ENCODE results near the gene LILRA5. TPM values are rescaled to one million over a fixed set of nuclear protein-coding genes. Genes with fewer than 3 reads are reported as not detected.

Gene LILRA5
- total and polyA plus RNA-seq, 9 donors: 0.33 to 4.6 (median 0.82) TPM; not detected in 1

GRCh38 chr19:54315956-54316355 lies 3.0 kb upstream of the LILRA5 start:
- H3K27me3 ChIP-seq: no peaks in the 10 kb centered on the region
- TF ChIP-seq CTCF (IDR thresholded peaks at IDR 0.05): no peak
- intact Hi-C loops (cut with DNase I): loop anchor here in 1 of 4 donors (1.0 kb wide), 1 partner anchor 28 kb away; no protein-coding TSS in a partner anchor

GRCh38 chr19:54312011-54312410 lies 955 bp downstream of the LILRA5 start:
- WGBS, 3 donors: 53 to 70% (median 63%) methylated on average over 5 to 6 of the region's 6 CpGs
- Histone ChIP-seq H3K27ac (no peak overlapping the region), H3K27me3 (no peaks in the 10 kb centered on the region), H3K9me3 (no peaks in the 10 kb centered on the region), H3K4me3 (no peak overlapping the region), H3K4me1 (ENCODE audit: insufficient read depth) (no peaks in the 10 kb centered on the region), H3K36me3 (no peaks in the 10 kb centered on the region)
- TF ChIP-seq EP300 (IDR thresholded peaks at IDR 0.05) (no peak), CTCF (IDR thresholded peaks at IDR 0.05) (no peak), POLR2A (IDR thresholded peaks at IDR 0.05) (no peak)
- intact Hi-C loops (cut with DNase I): no loop called here
- no peak for DNase-seq

More at GRCh38 chr19:54315956-54316355, 3.0 kb upstream of the LILRA5 start:
- no peaks in the 10 kb centered on the region for H3K9me3 ChIP-seq
- H3K4me3 ChIP-seq: no peak overlapping the region
- WGBS, 3 donors: 74 to 83% (median 76%) methylated on average over 10 of the region's 10 CpGs
- no peaks in the 10 kb centered on the region for H3K36me3 ChIP-seq
- H3K4me1 ChIP-seq (ENCODE audit: insufficient read depth): no peaks in the 10 kb centered on the region
- H3K27ac ChIP-seq: no peak overlapping the region
- no peak for DNase-seq

GRCh38 chr19:54311486-54311885 lies 1.5 kb downstream of the LILRA5 start:
- Histone ChIP-seq H3K4me3 (no peak overlapping the region), H3K4me1 (ENCODE audit: insufficient read depth) (no peaks in the 10 kb centered on the region), H3K27me3 (no peaks in the 10 kb centered on the region), H3K27ac (no peak overlapping the region), H3K36me3 (no peaks in the 10 kb centered on the region), H3K9me3 (no peaks in the 10 kb centered on the region)
- intact Hi-C loops (cut with DNase I): no loop called here
- TF ChIP-seq POLR2A (IDR thresholded peaks at IDR 0.05): no peak
- TF ChIP-seq EP300 (IDR thresholded peaks at IDR 0.05): no peak
- no peak for TF ChIP-seq CTCF (IDR thresholded peaks at IDR 0.05)
- DNase-seq: no peak
- 43 to 67% (median 51%) methylated on average over 5 of the region's 5 CpGs for WGBS, 3 donors

- no peak for DNase-seq
- H3K4me1 ChIP-seq (ENCODE audit: insufficient read depth): no peaks in the 10 kb centered on the region
- TF ChIP-seq POLR2A (IDR thresholded peaks at IDR 0.05): no peak
- no peak for TF ChIP-seq CTCF (IDR thresholded peaks at IDR 0.05)
- no peak for TF ChIP-seq EP300 (IDR thresholded peaks at IDR 0.05)
- H3K9me3 ChIP-seq: no peaks in the 10 kb centered on the region
- H3K4me3 ChIP-seq: no peak overlapping the region
- no peak overlapping the region for H3K27ac ChIP-seq
- intact Hi-C loops (cut with DNase I): no loop called here
- 54 to 87% (median 79%) methylated on average over 5 of the region's 5 CpGs for WGBS, 3 donors
- H3K36me3 ChIP-seq: no peaks in the 10 kb centered on the region
- H3K27me3 ChIP-seq: no peaks in the 10 kb centered on the region
Observed at GRCh38 chr19:54310543-54310942, 2.4 kb downstream of the LILRA5 start.

Measured in ovary (tissue), 9 donors.